Fibroblast of lung (primary cell): Measurements from ENCODE around the gene TACR1. TPM values are rescaled to one million over a fixed set of nuclear protein-coding genes. Genes with fewer than 3 reads are reported as not detected.

Experiments used
- DNase-seq, 2 donors: peaks; one replicate each; pipeline versions ENCODE4 v3.0.0 to v3.0.0-alpha.2; 2010; ENCODE audit warnings: low read depth in 2 of 2
- H2AFZ ChIP-seq: 2 replicates; pipeline ENCODE4 v1.5.1; 2012; ENCODE audit warnings: low read length, control low read depth, inconsistent platforms
- H3K27ac ChIP-seq: 2 replicates; pipeline ENCODE4 v1.5.1; 2011; ENCODE audit warnings: low read length, control low read depth; ENCODE audit not compliant: insufficient read depth
- H3K27me3 ChIP-seq: 2 replicates; pipeline ENCODE4 v1.5.1; 2011; ENCODE audit warnings: mild to moderate bottlenecking, low read length; ENCODE audit not compliant: control insufficient read depth, insufficient read depth
- H3K36me3 ChIP-seq: 2 replicates; pipeline ENCODE4 v1.5.1; 2011; ENCODE audit warnings: low read length; ENCODE audit not compliant: control insufficient read depth, insufficient read depth
- H3K4me1 ChIP-seq: 2 replicates; pipeline ENCODE4 v1.5.1; 2011; ENCODE audit warnings: low read length; ENCODE audit not compliant: control insufficient read depth, insufficient read depth; ENCODE audit errors: extremely low read depth
- H3K4me2 ChIP-seq: 2 replicates; pipeline ENCODE4 v1.5.1; 2011; ENCODE audit warnings: low read length, control low read depth; ENCODE audit not compliant: insufficient read depth; ENCODE audit errors: extremely low read depth
- H3K4me3 ChIP-seq, 4 experiments: fragments of 200-600 bp in 1 of 4; sonication (generic) in 1 of 4; replicated peaks in 1 of 4; 2 replicates each; pipeline ENCODE4 v1.5.1; 2011 to 2016; ENCODE audit warnings: low read length in 4 of 4, low read depth in 3 of 4, mild to moderate bottlenecking in 3 of 4, control low read depth in 2 of 4, inconsistent platforms in 1 of 4, mixed read lengths in 1 of 4; ENCODE audit not compliant: insufficient read depth in 1 of 4; ENCODE audit errors: control extremely low read depth in 1 of 4
- H3K79me2 ChIP-seq: 2 replicates; pipeline ENCODE4 v1.5.1; 2012; ENCODE audit warnings: mild to moderate bottlenecking, low read length, inconsistent platforms; ENCODE audit not compliant: control insufficient read depth, insufficient read depth
- H3K9ac ChIP-seq: 2 replicates; pipeline ENCODE4 v1.5.1; 2011; ENCODE audit warnings: mild to moderate bottlenecking, low read length, control low read depth; ENCODE audit not compliant: insufficient read depth
- H3K9me3 ChIP-seq: 2 replicates; pipeline ENCODE4 v1.5.1; 2012; ENCODE audit warnings: low read depth, low read length; ENCODE audit not compliant: control insufficient read depth, insufficient read depth
- H4K20me1 ChIP-seq: 2 replicates; pipeline ENCODE4 v1.5.1; 2011; ENCODE audit warnings: low read length; ENCODE audit not compliant: control insufficient read depth, insufficient read depth; ENCODE audit errors: extremely low read depth
- EZH2 ChIP-seq: IDR thresholded peaks from 2 replicates; pipeline ENCODE4 v1.5.1; 2012; ENCODE audit warnings: low read length, control low read depth, mild to moderate bottlenecking; ENCODE audit errors: missing control alignments
- polyA plus RNA-seq, 2 donors: library from polyadenylated mRNA; depleted of rRNA in 1 of 2; stranded (reverse) in 1 of 2; unstranded in 1 of 2; fragments of >200 nt; gene quantifications; 2 replicates each; pipeline ENCODE4 v1.2.1, GENCODE V29; 2011 to 2012; ENCODE audit warnings: missing spikeins in 1 of 2
- total RNA-seq: library from RNA; depleted of rRNA; stranded (reverse); fragments of >200 nt; gene quantifications from 2 replicates; pipeline ENCODE4 v1.2.1, GENCODE V29; 2014
- TF ChIP-seq, protein P1 (sequence below), 2 donors: IDR thresholded peaks in 1 of 2; conservative IDR thresholded peaks in 1 of 2; 1 replicate in 1 of 2; 2 replicates in 1 of 2; pipeline ENCODE4 v1.5.1; 2011 to 2012; ENCODE audit warnings: low read length in 2 of 2, control low read depth in 1 of 2, inconsistent platforms in 1 of 2, low read depth in 1 of 2, mild to moderate bottlenecking in 1 of 2

Gene TACR1
- total and polyA plus RNA-seq, 2 donors (not counting 1 experiment from before 2014, with no cell fraction given), result 0.05 to 0.17 TPM

DNA sequence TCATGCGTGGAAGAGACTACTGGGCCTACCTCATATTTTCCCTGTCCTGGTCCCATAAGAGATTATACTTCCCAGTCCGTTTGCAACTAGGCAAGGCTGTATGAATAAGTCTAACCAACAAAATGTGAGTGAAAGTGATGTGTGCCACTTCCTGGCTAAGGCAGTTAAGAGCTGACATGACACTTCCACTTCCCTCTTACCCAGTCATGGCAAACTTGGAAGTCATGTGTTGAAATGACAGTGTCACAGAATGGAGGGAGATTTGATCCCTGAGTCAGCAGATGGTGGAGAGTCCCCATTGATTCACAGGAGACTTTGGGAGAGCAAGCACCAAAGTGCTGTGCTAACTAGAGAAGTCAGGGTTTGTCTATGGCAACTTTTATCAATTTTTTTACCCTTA, 36.4 kb downstream of the TACR1 start:
- Histone ChIP-seq H3K27ac (no peak overlapping the region), H3K27me3 (no peaks in the 10 kb centered on the region), H3K9ac (no peak overlapping the region), H2AFZ (no peak overlapping the region), H3K79me2 (no peaks in the 10 kb centered on the region), H3K4me2 (no peak overlapping the region), H3K36me3 (no peaks in the 10 kb centered on the region), H3K4me1 (no peaks in the 10 kb centered on the region), H3K4me3 (no peak overlapping the region), H4K20me1 (no peaks in the 10 kb centered on the region), H3K9me3 (no peaks in the 10 kb centered on the region)
- TF ChIP-seq, protein P1, sequence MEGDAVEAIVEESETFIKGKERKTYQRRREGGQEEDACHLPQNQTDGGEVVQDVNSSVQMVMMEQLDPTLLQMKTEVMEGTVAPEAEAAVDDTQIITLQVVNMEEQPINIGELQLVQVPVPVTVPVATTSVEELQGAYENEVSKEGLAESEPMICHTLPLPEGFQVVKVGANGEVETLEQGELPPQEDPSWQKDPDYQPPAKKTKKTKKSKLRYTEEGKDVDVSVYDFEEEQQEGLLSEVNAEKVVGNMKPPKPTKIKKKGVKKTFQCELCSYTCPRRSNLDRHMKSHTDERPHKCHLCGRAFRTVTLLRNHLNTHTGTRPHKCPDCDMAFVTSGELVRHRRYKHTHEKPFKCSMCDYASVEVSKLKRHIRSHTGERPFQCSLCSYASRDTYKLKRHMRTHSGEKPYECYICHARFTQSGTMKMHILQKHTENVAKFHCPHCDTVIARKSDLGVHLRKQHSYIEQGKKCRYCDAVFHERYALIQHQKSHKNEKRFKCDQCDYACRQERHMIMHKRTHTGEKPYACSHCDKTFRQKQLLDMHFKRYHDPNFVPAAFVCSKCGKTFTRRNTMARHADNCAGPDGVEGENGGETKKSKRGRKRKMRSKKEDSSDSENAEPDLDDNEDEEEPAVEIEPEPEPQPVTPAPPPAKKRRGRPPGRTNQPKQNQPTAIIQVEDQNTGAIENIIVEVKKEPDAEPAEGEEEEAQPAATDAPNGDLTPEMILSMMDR (conservative IDR thresholded peaks at IDR 0.05 in 1 of 2, IDR thresholded peaks at IDR 0.05 in 1 of 2; ENCODE audit: low read depth in 1 of 2, low read length in 2 of 2), result no peak
- no peak for TF ChIP-seq EZH2
- DNase-seq, result no peak

DNA sequence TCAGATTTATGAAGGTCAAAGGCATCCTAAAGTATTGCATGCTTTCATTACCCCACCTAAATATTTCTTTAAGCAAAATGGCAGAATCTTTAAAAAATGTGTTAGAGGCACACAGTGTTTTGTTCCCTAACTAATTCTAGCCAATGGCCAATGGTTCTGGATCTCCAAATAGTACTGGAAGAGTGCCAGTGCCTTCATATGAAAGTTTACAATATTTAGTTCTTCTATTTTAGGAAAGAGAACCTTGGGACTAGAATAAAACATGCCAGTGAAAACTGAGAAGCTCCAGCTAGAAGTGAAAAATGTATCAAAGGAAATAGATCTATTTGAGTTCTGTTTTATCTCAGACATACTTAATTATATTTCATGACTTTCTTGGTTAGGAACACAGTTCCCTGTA, 37.1 kb downstream of the TACR1 start:
- no peak overlapping the region for H3K27ac ChIP-seq
- no peaks in the 10 kb centered on the region for H3K9me3 ChIP-seq
- no peak for DNase-seq
- no peak overlapping the region for H2AFZ ChIP-seq
- H3K27me3 ChIP-seq, result no peaks in the 10 kb centered on the region
- H4K20me1 ChIP-seq, result no peaks in the 10 kb centered on the region
- H3K4me3 ChIP-seq, result no peak overlapping the region
- no peaks in the 10 kb centered on the region for H3K4me1 ChIP-seq
- H3K9ac ChIP-seq, result no peak overlapping the region
- no peaks in the 10 kb centered on the region for H3K79me2 ChIP-seq
- H3K36me3 ChIP-seq, result no peaks in the 10 kb centered on the region
- no peak overlapping the region for H3K4me2 ChIP-seq
- TF ChIP-seq, protein P1 (conservative IDR thresholded peaks at IDR 0.05 in 1 of 2, IDR thresholded peaks at IDR 0.05 in 1 of 2; ENCODE audit: low read depth in 1 of 2, low read length in 2 of 2), result no peak
- TF ChIP-seq EZH2, result no peak

GRCh38 chr2:75157435-75157834, 41.9 kb downstream of the TACR1 start:
- DNase-seq, result no peak
- H3K9me3 ChIP-seq, result no peaks in the 10 kb centered on the region

More at GRCh38 chr2:75157435-75157834, 41.9 kb downstream of the TACR1 start:
- Histone ChIP-seq H3K4me2 (no peak overlapping the region), H3K9ac (no peak overlapping the region), H4K20me1 (no peaks in the 10 kb centered on the region), H3K4me3 (no peak overlapping the region), H3K36me3 (no peaks in the 10 kb centered on the region), H2AFZ (no peak overlapping the region), H3K27ac (no peak overlapping the region), H3K27me3 (no peaks in the 10 kb centered on the region), H3K79me2 (no peaks in the 10 kb centered on the region), H3K4me1 (no peaks in the 10 kb centered on the region)
- TF ChIP-seq, protein P1 (conservative IDR thresholded peaks at IDR 0.05 in 1 of 2, IDR thresholded peaks at IDR 0.05 in 1 of 2; ENCODE audit: low read depth in 1 of 2, low read length in 2 of 2), result peak in 1 of 2 donors; percentile 7
- no peak for TF ChIP-seq EZH2
